PC-9 (cell line): ENCODE data around the gene SMC3. TPM values are rescaled to one million over a fixed set of nuclear protein-coding genes. Genes with fewer than 3 reads are reported as not detected.

Experiments
- BruUV-seq: library from RNA; stranded (reverse); fragments of 400-500 nt; replicated peaks from 2 replicates; lab custom pipeline; 2021; lab: Mats Ljungman, UMichigan
- CTCF ChIA-PET: fragments of 300-600 bp; sonication (Branson Sonifier 250); formaldehyde crosslinking; loops from one replicate; lab custom pipeline; 2022; ENCODE audit warnings: antibody characterized with exemption; lab: Charles Lee
- POLR2A ChIA-PET: fragments of 300-600 bp; sonication (Branson Sonifier 250); formaldehyde crosslinking; loops from one replicate; lab custom pipeline; 2022; ENCODE audit warnings: antibody characterized with exemption; ENCODE audit not compliant: unreplicated experiment; lab: Charles Lee
- DNase-seq, 2 experiments: peaks; one replicate each; pipeline versions ENCODE4 v3.0.0 to v3.0.0-alpha.2; 2015 to 2022; ENCODE audit warnings: mixed read lengths in 1 of 2
- H2AFZ ChIP-seq: fragments of 200-600 bp; sonication (generic); 2 replicates; pipeline ENCODE4 v1.8.1; 2017; ENCODE audit warnings: antibody characterized with exemption
- H3F3A ChIP-seq: fragments of 200-600 bp; sonication (generic); 2 replicates; pipeline ENCODE4 v1.8.1; 2017; ENCODE audit warnings: antibody characterized with exemption, mild to moderate bottlenecking, low read depth; ENCODE audit not compliant: insufficient read depth
- H3K27ac ChIP-seq: fragments of 200-600 bp; sonication (generic); 2 replicates; pipeline ENCODE4 v1.6.1; 2016; ENCODE audit warnings: mixed run types
- H3K27me3 ChIP-seq: fragments of 200-600 bp; sonication (generic); 2 replicates; pipeline ENCODE4 v1.6.1; 2016; ENCODE audit warnings: low read depth, mixed run types; ENCODE audit not compliant: insufficient read depth
- H3K36me3 ChIP-seq: fragments of 200-600 bp; sonication (generic); 2 replicates; pipeline ENCODE4 v1.6.1; 2016; ENCODE audit warnings: low read depth, mixed run types
- H3K4me1 ChIP-seq: fragments of 200-600 bp; sonication (generic); replicated peaks from 2 replicates; pipeline ENCODE4 v1.6.1; 2016; ENCODE audit warnings: mixed run types; ENCODE audit not compliant: insufficient read depth
- H3K4me2 ChIP-seq: fragments of 200-600 bp; sonication (generic); 2 replicates; pipeline ENCODE4 v1.6.1; 2017; ENCODE audit warnings: mixed run types
- H3K4me3 ChIP-seq: fragments of 200-600 bp; sonication (generic); 2 replicates; pipeline ENCODE4 v1.6.1; 2016; ENCODE audit warnings: mixed run types
- H3K79me2 ChIP-seq: fragments of 200-600 bp; sonication (generic); 2 replicates; pipeline ENCODE4 v1.6.1; 2017; ENCODE audit warnings: low read depth, mixed run types
- H3K9me2 ChIP-seq: fragments of 200-600 bp; sonication (generic); 2 replicates; pipeline ENCODE4 v1.8.1; 2017; ENCODE audit warnings: mild to moderate bottlenecking; ENCODE audit not compliant: insufficient read depth
- H3K9me3 ChIP-seq: fragments of 200-600 bp; sonication (generic); 2 replicates; pipeline ENCODE4 v1.8.1; 2016; ENCODE audit warnings: low read depth; ENCODE audit not compliant: insufficient read depth
- H4K20me1 ChIP-seq: fragments of 200-600 bp; sonication (generic); 2 replicates; pipeline ENCODE4 v1.8.1; 2017; ENCODE audit not compliant: insufficient read depth
- CTCF ChIP-seq: fragments of 200-600 bp; sonication (generic); conservative IDR thresholded peaks from 2 replicates; pipeline ENCODE4 v1.6.1; 2017; ENCODE audit warnings: mixed run types, antibody characterized with exemption, mild to moderate bottlenecking, moderate library complexity
- EZH2 ChIP-seq: fragments of 200-600 bp; sonication (generic); IDR thresholded peaks from 2 replicates; pipeline ENCODE4 v1.8.0; 2017; ENCODE audit warnings: antibody characterized with exemption, low read depth
- intact Hi-C: fragments of 100-400 bp; cut with micrococcal nuclease; formaldehyde crosslinking; loops from one replicate; pipeline ENCODE4 v1.10.0; 2022; ENCODE audit not compliant: unreplicated experiment
- total RNA-seq: library from RNA; stranded (reverse); gene quantifications from 2 replicates; pipeline ENCODE4 v1.2.3, GENCODE V29; 2021

Gene SMC3
- total RNA-seq, 1 experiment from 2014 or later = 31.2 TPM

DNA sequence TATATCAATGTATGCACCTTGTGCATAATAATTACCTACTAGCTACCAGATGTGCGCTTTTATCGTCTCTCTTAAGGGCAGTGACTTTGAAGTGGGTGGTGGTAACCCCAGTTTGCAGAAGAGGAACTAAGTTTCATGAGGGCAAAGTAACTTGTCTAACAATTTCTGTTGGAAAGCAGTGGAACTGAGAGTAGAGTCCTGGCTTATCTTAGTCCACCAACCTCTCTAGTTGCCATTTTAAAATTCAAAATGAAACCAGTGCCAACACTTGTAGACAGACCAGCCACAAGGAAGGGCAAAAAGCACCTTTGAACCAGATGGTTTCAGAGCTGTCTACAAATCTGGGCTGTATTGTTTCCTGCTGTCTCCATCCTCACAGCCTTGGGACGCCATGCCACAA, 44.6 kb downstream of the SMC3 start:
- Histone ChIP-seq H3F3A (peaks cover 6% of the 10 kb centered on the region; the same call in 1 of the 2 replicates), H3K4me3 (no peak overlapping the region), H3K9me2 (no peaks in the 10 kb centered on the region), H3K79me2 (no peaks in the 10 kb centered on the region), H4K20me1 (no peaks in the 10 kb centered on the region), H2AFZ (no peak overlapping the region), H3K4me2 (no peak overlapping the region), H3K36me3 (no peaks in the 10 kb centered on the region), H3K4me1 (0 out of 2 replicates have a peak, but pooled peaks cover 6% of the 10 kb centered on the region), H3K9me3 (no peaks in the 10 kb centered on the region), H3K27ac (no peak overlapping the region), H3K27me3 (no peaks in the 10 kb centered on the region)
- intact Hi-C loops = loop anchor here (5.0 kb wide), 2 partner anchors 280 to 1525 kb away; no protein-coding TSS in a partner anchor
- TF ChIP-seq CTCF (no peak), EZH2 (no peak)
- ChIA-PET CTCF (no interaction called here), POLR2A (no interaction called here)
- DNase-seq = no peak
- no TSS peak for BruUV-seq

- Histone ChIP-seq H4K20me1 (no peaks in the 10 kb centered on the region), H3K4me2 (no peak overlapping the region), H2AFZ (no peak overlapping the region), H3K27ac (no peak overlapping the region), H3K79me2 (no peaks in the 10 kb centered on the region), H3K36me3 (no peaks in the 10 kb centered on the region), H3K9me3 (no peaks in the 10 kb centered on the region), H3K4me3 (no peak overlapping the region), H3K9me2 (no peaks in the 10 kb centered on the region), H3K4me1 (0 out of 2 replicates have a peak, but pooled peaks cover 6% of the 10 kb centered on the region), H3K27me3 (no peaks in the 10 kb centered on the region), H3F3A (peaks cover 6% of the 10 kb centered on the region; the same call in 1 of the 2 replicates)
- intact Hi-C loops = loop anchor here (5.0 kb wide), 2 partner anchors 280 to 1525 kb away; no protein-coding TSS in a partner anchor
- POLR2A ChIA-PET = no interaction called here
- CTCF ChIA-PET = no interaction called here
- TF ChIP-seq EZH2 (no peak), CTCF (no peak)
- DNase-seq = no peak
- BruUV-seq = no TSS peak
These were observed 45.1 kb downstream of the SMC3 start for GRCh38 chr10:110612629-110613028.

GRCh38 chr10:110613341-110613995, 46.0 kb downstream of the SMC3 start:
- no TSS peak for BruUV-seq
- no peaks in the 10 kb centered on the region for H3K9me2 ChIP-seq
- no peak overlapping the region for H3K4me3 ChIP-seq
- no peaks in the 10 kb centered on the region for H4K20me1 ChIP-seq
- no peak for DNase-seq
- H3K27ac ChIP-seq = no peak overlapping the region
- no peaks in the 10 kb centered on the region for H3K36me3 ChIP-seq
- TF ChIP-seq CTCF (no peak), EZH2 (no peak)
- 0 out of 2 replicates have a peak, but pooled peaks cover 6% of the 10 kb centered on the region for H3K4me1 ChIP-seq
- H3K27me3 ChIP-seq = no peaks in the 10 kb centered on the region
- CTCF ChIA-PET = no interaction called here
- H3F3A ChIP-seq = peaks cover 6% of the 10 kb centered on the region; the same call in 1 of the 2 replicates
- H3K4me2 ChIP-seq = no peak overlapping the region
- no peaks in the 10 kb centered on the region for H3K79me2 ChIP-seq
- H2AFZ ChIP-seq = no peak overlapping the region
- POLR2A ChIA-PET = no interaction called here
- no peaks in the 10 kb centered on the region for H3K9me3 ChIP-seq
- intact Hi-C loops = loop anchor here (5.0 kb wide), 2 partner anchors 279 to 1524 kb away; no protein-coding TSS in a partner anchor
